GM19193 (cell line): ENCODE results near the gene SLC18A3.

ENCODE experiments used
- POLR2A ChIP-seq: IDR thresholded peaks from 4 replicates; pipeline ENCODE4 v1.6.1; 2011; ENCODE audit not compliant: insufficient read depth, insufficient read length; ENCODE audit errors: extremely low read depth

The SLC18A3 gene

GRCh38 chr10:49592726-49593563, 17.2 kb upstream of the SLC18A3 start:
- TF ChIP-seq POLR2A, result no peak

DNA sequence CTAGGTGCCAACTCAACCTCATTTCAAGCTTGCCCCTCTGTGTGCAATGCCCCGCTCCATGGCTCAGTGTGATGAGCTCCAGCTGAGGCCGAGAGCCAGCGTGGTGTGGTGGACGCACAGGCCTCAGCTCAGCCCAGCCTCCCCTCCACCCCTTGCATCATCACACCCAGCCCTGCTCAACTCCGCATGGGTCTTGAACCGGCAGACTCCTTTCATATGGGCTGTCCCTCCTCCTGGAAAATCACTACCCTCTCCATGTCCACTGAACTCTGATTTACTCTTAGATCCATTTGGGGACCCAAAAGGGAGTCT, 16.6 kb upstream of the SLC18A3 start:
- TF ChIP-seq POLR2A, result no peak

DNA sequence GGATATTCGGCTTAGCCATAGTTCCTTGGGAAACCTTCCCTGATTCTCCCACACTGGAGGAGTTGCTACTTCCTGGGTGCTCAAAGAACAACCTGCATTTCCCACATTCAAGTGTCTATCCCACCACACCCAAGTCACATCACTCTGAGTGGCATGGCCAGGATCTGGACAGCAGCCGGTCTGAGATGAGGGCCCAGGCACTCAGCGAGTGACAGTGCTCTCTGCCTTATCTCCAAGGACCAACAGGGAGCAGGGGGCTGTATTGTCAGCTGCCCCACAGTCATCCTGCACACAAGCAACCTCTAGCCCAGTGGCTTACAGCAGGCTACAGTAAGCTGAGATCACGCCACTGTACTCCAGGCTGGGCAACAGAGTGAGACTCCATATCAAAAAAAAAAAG, 16.1 kb upstream of the SLC18A3 start:
- TF ChIP-seq POLR2A, result no peak

GRCh38 chr10:49594594-49594993, 15.5 kb upstream of the SLC18A3 start:
- TF ChIP-seq POLR2A, result no peak

GRCh38 chr10:49595003-49595712, 15.0 kb upstream of the SLC18A3 start:
- TF ChIP-seq POLR2A, result no peak

- no peak for TF ChIP-seq POLR2A
Observed at GRCh38 chr10:49595713-49596492, 14.2 kb upstream of the SLC18A3 start.

DNA sequence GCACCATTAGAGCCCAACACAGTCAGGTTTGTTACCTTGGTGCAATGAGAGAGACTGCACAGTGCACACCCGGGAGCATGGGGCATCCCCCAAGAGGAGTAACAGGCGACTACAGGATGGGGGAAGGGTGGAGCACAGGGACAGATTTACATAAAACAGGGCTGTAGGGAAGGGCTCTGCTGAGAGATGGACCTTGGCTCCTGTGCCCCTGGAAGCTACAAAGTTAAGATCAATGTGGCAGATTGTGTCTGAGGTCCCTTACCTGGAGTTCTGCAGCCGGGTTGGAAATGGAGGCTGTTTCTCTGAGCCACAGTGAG, 13.7 kb upstream of the SLC18A3 start:
- TF ChIP-seq POLR2A, result no peak

DNA sequence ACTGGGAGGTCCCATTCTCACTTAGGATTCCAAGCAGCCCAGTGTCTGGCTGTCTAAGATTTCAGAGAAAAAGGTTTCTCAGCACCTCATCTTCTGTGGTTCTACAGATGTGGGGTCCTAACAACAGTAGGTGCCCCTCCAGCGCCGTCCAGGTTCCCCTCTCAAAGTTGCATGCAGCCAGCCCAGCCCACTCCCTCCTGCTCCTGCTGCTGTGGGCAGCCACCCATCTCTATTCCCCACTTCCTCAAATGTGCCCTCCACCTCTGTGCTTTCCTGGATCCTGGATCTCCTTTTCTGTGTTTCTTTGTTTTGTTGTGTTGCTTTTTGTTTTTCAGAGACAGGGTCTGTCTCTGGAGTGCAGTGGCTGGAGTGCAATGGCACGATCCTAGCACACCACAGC, 13.3 kb upstream of the SLC18A3 start:
- TF ChIP-seq POLR2A, result no peak

DNA sequence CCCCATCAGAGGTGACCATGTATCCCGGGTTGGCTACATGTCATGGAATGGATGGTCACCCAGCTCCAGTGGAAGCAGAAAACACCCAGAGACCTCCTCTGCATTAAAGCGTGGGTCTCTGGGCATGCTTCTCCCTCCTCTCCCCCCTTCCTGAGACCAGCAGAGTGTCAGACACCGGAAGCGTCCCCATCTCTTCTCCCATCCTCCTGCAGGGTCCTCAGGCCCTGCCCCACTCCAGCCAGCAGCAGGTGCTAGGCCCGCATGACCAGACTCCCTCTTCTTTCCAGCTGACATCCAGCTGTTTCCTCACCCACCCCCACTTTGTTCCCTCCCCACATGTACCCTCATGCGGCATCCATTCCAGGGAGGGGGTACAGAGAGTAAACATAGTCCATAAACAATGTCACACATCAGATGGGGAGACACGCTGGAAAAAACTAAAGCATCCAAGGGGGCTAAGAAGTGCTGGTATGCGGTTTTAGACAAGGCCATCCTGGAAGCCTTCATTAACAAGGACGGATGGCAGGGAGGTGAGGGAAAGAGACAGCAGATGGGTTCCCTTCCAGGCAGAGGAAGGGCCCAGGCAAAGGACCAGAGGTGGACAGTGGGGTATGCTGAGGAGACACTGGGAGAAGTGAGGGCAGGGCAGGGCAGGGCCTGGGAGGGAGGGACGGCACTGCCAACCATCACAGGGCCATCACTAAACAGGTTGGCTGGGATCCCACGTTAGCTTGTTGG, 12.5 kb upstream of the SLC18A3 start:
- no peak for TF ChIP-seq POLR2A

- TF ChIP-seq POLR2A, result no peak
Observed at GRCh38 chr10:49598164-49598856, 11.8 kb upstream of the SLC18A3 start.

DNA sequence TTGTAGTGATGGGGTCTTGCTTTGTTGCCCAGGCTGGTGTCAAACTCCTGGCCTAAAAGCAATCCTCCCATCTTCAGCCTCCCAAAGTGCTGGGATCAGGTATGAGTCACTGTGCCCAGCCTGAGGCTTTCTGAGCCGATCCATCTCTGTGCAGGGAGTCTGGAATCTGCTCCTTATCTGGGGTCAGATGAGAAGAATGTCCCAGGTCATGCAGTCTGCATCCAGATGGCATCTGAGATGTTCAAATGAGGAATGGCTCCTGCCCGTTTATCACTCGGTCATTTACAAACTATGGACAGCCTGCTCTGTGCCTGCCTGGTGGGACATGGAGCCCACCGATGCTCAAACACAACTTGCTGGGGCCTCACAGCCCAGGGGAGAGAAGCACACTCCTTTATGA, 11.1 kb upstream of the SLC18A3 start:
- no peak for TF ChIP-seq POLR2A

DNA sequence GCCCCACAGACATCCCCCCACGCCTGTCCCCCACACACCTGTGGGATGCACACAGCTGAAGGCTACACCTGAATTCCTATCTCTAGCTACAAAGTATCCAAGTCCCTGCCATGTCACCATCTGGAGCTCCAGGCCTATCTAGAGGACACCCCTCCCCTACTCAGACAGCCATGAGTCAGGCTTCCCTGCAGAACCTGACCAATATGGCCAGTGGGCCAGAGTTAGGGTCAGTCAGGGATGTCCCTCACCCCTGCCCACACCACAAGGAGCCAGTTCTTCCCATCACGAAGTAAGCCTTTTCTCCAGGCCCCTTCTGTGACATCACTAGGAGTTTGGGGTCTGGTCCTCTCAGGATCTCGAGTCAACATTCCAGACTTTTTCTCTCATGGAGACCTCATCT, 10.6 kb upstream of the SLC18A3 start:
- TF ChIP-seq POLR2A, result no peak

- TF ChIP-seq POLR2A, result no peak
Observed at GRCh38 chr10:49600046-49600445, 10.1 kb upstream of the SLC18A3 start.

- no peak for TF ChIP-seq POLR2A
Observed at GRCh38 chr10:49600781-49601400, 9.2 kb upstream of the SLC18A3 start.
